ENCODE measurements around the gene ANKRD55.
A peak's percentile ranks its signal among the peaks of the same experiment; 100 is the strongest.

The ANKRD55 gene

GRCh38 chr5:56072863-56073766, 160.0 kb downstream of the ANKRD55 start:
- no peak overlapping the region for H3K4me3 Mint-ChIP-seq
- H3K27me3 Mint-ChIP-seq: no peaks in the 10 kb centered on the region
- H3K9me3 Mint-ChIP-seq: no peaks in the 10 kb centered on the region
- H3K4me1 Mint-ChIP-seq (ENCODE audit: low read depth): peaks cover 48% of the 10 kb centered on the region
- H3K36me3 Mint-ChIP-seq (ENCODE audit: low read depth): no peaks in the 10 kb centered on the region
- H3K27ac Mint-ChIP-seq: no peak overlapping the region

- Mint-ChIP-seq H3K36me3 (ENCODE audit: low read depth) (no peaks in the 10 kb centered on the region), H3K27me3 (no peaks in the 10 kb centered on the region), H3K9me3 (no peaks in the 10 kb centered on the region), H3K4me3 (no peak overlapping the region), H3K4me1 (ENCODE audit: low read depth) (peaks cover 48% of the 10 kb centered on the region), H3K27ac (no peak overlapping the region)
Observed at GRCh38 chr5:56071470-56071869, 161.7 kb downstream of the ANKRD55 start.

GRCh38 chr5:56070851-56071465, 162.2 kb downstream of the ANKRD55 start:
- Mint-ChIP-seq H3K36me3 (ENCODE audit: low read depth) (no peaks in the 10 kb centered on the region), H3K27ac (no peak overlapping the region), H3K27me3 (no peaks in the 10 kb centered on the region), H3K4me3 (no peak overlapping the region), H3K4me1 (ENCODE audit: low read depth) (peaks cover 48% of the 10 kb centered on the region), H3K9me3 (no peaks in the 10 kb centered on the region)

- no peaks in the 10 kb centered on the region for H3K27me3 Mint-ChIP-seq
- no peaks in the 10 kb centered on the region for H3K36me3 Mint-ChIP-seq (ENCODE audit: low read depth)
- H3K9me3 Mint-ChIP-seq: no peaks in the 10 kb centered on the region
- no peak overlapping the region for H3K4me3 Mint-ChIP-seq
- peaks cover 56% of the 10 kb centered on the region for H3K4me1 Mint-ChIP-seq (ENCODE audit: low read depth)
- no peak overlapping the region for H3K27ac Mint-ChIP-seq
Observed at GRCh38 chr5:56069652-56070226, 163.4 kb downstream of the ANKRD55 start.

- Mint-ChIP-seq H3K9me3 (no peaks in the 10 kb centered on the region), H3K36me3 (ENCODE audit: low read depth) (no peaks in the 10 kb centered on the region), H3K27ac (no peak overlapping the region), H3K27me3 (no peaks in the 10 kb centered on the region), H3K4me1 (ENCODE audit: low read depth) (peaks cover 52% of the 10 kb centered on the region), H3K4me3 (no peak overlapping the region)
Observed at GRCh38 chr5:56066931-56067450, 166.1 kb downstream of the ANKRD55 start.

GRCh38 chr5:56064984-56065383, 168.1 kb downstream of the ANKRD55 start:
- H3K27me3 Mint-ChIP-seq: no peaks in the 10 kb centered on the region
- no peaks in the 10 kb centered on the region for H3K9me3 Mint-ChIP-seq
- H3K27ac Mint-ChIP-seq: no peak overlapping the region
- H3K4me3 Mint-ChIP-seq: no peak overlapping the region
- no peaks in the 10 kb centered on the region for H3K36me3 Mint-ChIP-seq (ENCODE audit: low read depth)
- peaks cover 44% of the 10 kb centered on the region for H3K4me1 Mint-ChIP-seq (ENCODE audit: low read depth)

GRCh38 chr5:56060276-56061110, 172.6 kb downstream of the ANKRD55 start:
- peaks cover 63% of the 10 kb centered on the region for H3K4me1 Mint-ChIP-seq (ENCODE audit: low read depth)
- H3K27ac Mint-ChIP-seq: peak overlapping the region; percentile 67
- no peaks in the 10 kb centered on the region for H3K36me3 Mint-ChIP-seq (ENCODE audit: low read depth)
- H3K27me3 Mint-ChIP-seq: no peaks in the 10 kb centered on the region
- no peaks in the 10 kb centered on the region for H3K9me3 Mint-ChIP-seq
- peak overlapping the region; percentile 38 for H3K4me3 Mint-ChIP-seq

- H3K27ac Mint-ChIP-seq: no peak overlapping the region
- peaks cover 62% of the 10 kb centered on the region for H3K4me1 Mint-ChIP-seq (ENCODE audit: low read depth)
- H3K36me3 Mint-ChIP-seq (ENCODE audit: low read depth): no peaks in the 10 kb centered on the region
- no peaks in the 10 kb centered on the region for H3K27me3 Mint-ChIP-seq
- H3K4me3 Mint-ChIP-seq: no peak overlapping the region
- no peaks in the 10 kb centered on the region for H3K9me3 Mint-ChIP-seq
Observed at GRCh38 chr5:56059854-56060253, 173.3 kb downstream of the ANKRD55 start.

- Mint-ChIP-seq H3K9me3 (peaks cover 6% of the 10 kb centered on the region), H3K27me3 (no peaks in the 10 kb centered on the region), H3K4me1 (ENCODE audit: low read depth) (peaks cover 64% of the 10 kb centered on the region), H3K4me3 (peak overlapping the region; percentile 46), H3K36me3 (ENCODE audit: low read depth) (no peaks in the 10 kb centered on the region), H3K27ac (peak overlapping the region; percentile 88)
Observed at GRCh38 chr5:56056875-56057274, 176.3 kb downstream of the ANKRD55 start.

GRCh38 chr5:56055859-56056258, 177.3 kb downstream of the ANKRD55 start:
- Mint-ChIP-seq H3K27ac (peak overlapping the region; percentile 8), H3K27me3 (no peaks in the 10 kb centered on the region), H3K4me3 (no peak overlapping the region), H3K4me1 (ENCODE audit: low read depth) (peaks cover 70% of the 10 kb centered on the region), H3K9me3 (peaks cover 6% of the 10 kb centered on the region), H3K36me3 (ENCODE audit: low read depth) (no peaks in the 10 kb centered on the region)

- Mint-ChIP-seq H3K27me3 (no peaks in the 10 kb centered on the region), H3K4me3 (no peak overlapping the region), H3K27ac (no peak overlapping the region), H3K36me3 (ENCODE audit: low read depth) (no peaks in the 10 kb centered on the region), H3K4me1 (ENCODE audit: low read depth) (peaks cover 70% of the 10 kb centered on the region), H3K9me3 (peaks cover 6% of the 10 kb centered on the region)
Observed at GRCh38 chr5:56055287-56055686, 177.8 kb downstream of the ANKRD55 start.

- Mint-ChIP-seq H3K36me3 (ENCODE audit: low read depth) (no peaks in the 10 kb centered on the region), H3K4me1 (ENCODE audit: low read depth) (peaks cover 67% of the 10 kb centered on the region), H3K27ac (no peak overlapping the region), H3K27me3 (no peaks in the 10 kb centered on the region), H3K9me3 (peaks cover 6% of the 10 kb centered on the region), H3K4me3 (no peak overlapping the region)
Observed at GRCh38 chr5:56054666-56055065, 178.5 kb downstream of the ANKRD55 start.

- Mint-ChIP-seq H3K27ac (no peak overlapping the region), H3K36me3 (ENCODE audit: low read depth) (no peaks in the 10 kb centered on the region), H3K4me3 (no peak overlapping the region), H3K4me1 (ENCODE audit: low read depth) (peaks cover 59% of the 10 kb centered on the region), H3K9me3 (peaks cover 6% of the 10 kb centered on the region), H3K27me3 (no peaks in the 10 kb centered on the region)
Observed at GRCh38 chr5:56053363-56053762, 179.8 kb downstream of the ANKRD55 start.

- H3K27me3 Mint-ChIP-seq: no peaks in the 10 kb centered on the region
- no peak overlapping the region for H3K27ac Mint-ChIP-seq
- peaks cover 55% of the 10 kb centered on the region for H3K4me1 Mint-ChIP-seq (ENCODE audit: low read depth)
- no peaks in the 10 kb centered on the region for H3K36me3 Mint-ChIP-seq (ENCODE audit: low read depth)
- peaks cover 6% of the 10 kb centered on the region for H3K9me3 Mint-ChIP-seq
- H3K4me3 Mint-ChIP-seq: no peak overlapping the region
Observed at GRCh38 chr5:56052735-56053134, 180.4 kb downstream of the ANKRD55 start.

Data from stimulated activated naive CD8-positive, alpha-beta T cell treated with anti-CD3 and anti-CD28 coated beads, Interleukin-15, Interleukin-2, amounts not matched to agents 100 ng/mL and 50 ng/mL, for 24 hours (primary cell).